Right kidney (tissue), 9 donors: ENCODE measurements around the gene WDR19.
A peak's percentile ranks its signal among the peaks of the same experiment; 100 is the strongest.
"Not testable (repeated sequence)": the region's sequence is repeated elsewhere in the genome, so short reads cannot be mapped to it uniquely, and the experiment has no call there.

Experiments used
- DNase-seq: peaks from one replicate; pipeline ENCODE4 v3.0.0-alpha.2; 2016
- long read RNA-seq, 8 donors: transcript quantifications; one replicate each; lab custom pipeline, GENCODE V29; 2026

WDR19 gene
- long read RNA-seq, donor 1, full-length matches to known transcripts = 8 of 15 reads
- long read RNA-seq, donor 1, partial matches to known transcripts = 7 of 15 reads
- long read RNA-seq, donor 1, other reads (novel, unspliced or antisense) = 0 of 15 reads
- long read RNA-seq, donor 2, full-length matches to known transcripts = 3 of 9 reads
- long read RNA-seq, donor 2, partial matches to known transcripts = 6 of 9 reads
- long read RNA-seq, donor 2, other reads (novel, unspliced or antisense) = 0 of 9 reads
- long read RNA-seq, donor 3, partial matches to known transcripts = 0 of 4 reads
- long read RNA-seq, donor 3, other reads (novel, unspliced or antisense) = 0 of 4 reads
- long read RNA-seq, donor 4, full-length matches to known transcripts = 5 of 17 reads
- long read RNA-seq, donor 4, partial matches to known transcripts = 12 of 17 reads
- long read RNA-seq, donor 4, other reads (novel, unspliced or antisense) = 0 of 17 reads
- long read RNA-seq, donor 5, full-length matches to known transcripts = 6 of 6 reads
- long read RNA-seq, donor 5, partial matches to known transcripts = 0 of 6 reads
- long read RNA-seq, donor 5, other reads (novel, unspliced or antisense) = 0 of 6 reads
- long read RNA-seq, donor 6, partial matches to known transcripts = 5 of 9 reads
- long read RNA-seq, donor 6, other reads (novel, unspliced or antisense) = 0 of 9 reads
- long read RNA-seq, donor 7, full-length matches to known transcripts = 3 of 8 reads
- long read RNA-seq, donor 7, partial matches to known transcripts = 5 of 8 reads
- long read RNA-seq, donor 7, other reads (novel, unspliced or antisense) = 0 of 8 reads
- long read RNA-seq, donor 8, full-length matches to known transcripts = 2 of 2 reads
- long read RNA-seq, donor 8, partial matches to known transcripts = 0 of 2 reads
- long read RNA-seq, donor 8, other reads (novel, unspliced or antisense) = 0 of 2 reads

DNA sequence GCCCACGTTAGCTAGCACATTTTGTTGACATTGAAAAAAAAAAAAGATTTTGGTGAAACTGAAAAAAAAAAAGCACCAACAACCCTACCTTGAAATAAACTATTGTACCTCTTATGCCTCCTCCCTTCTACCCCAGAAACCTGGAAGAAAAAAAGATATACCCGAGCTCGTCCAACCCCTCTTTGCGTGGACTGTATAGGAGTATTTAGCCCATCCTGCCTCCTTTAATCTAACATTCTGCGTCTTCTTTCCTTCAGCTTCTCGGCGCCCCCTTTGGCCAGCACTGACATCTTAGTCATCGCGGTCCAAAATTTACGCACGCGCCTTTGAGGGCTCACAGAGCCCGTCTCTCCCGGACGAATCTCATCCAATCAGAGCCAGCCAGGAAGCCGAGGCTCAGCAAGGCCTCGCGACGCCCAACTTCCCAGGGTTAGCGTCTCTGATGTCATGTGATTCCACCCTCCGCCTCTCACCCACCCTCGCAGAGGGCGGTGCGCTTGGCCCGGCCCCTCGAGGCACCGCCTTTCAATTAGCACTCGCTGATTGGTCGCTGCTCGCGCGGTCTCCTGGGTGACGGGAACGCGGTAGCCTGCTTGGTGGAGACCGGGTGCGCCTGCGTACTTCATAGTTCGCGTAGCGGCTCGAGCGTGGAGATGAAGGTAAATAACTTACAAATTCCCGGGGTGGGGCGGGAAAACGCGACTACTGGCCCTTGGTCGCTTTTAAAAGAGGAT is at the start of gene WDR19:
WDR19 (plus strand) TSS at position 625 of the 734 bp plus-strand sequence; CDS start at position 654, 29 bp downstream.
- peak; percentile 83 for DNase-seq

DNA sequence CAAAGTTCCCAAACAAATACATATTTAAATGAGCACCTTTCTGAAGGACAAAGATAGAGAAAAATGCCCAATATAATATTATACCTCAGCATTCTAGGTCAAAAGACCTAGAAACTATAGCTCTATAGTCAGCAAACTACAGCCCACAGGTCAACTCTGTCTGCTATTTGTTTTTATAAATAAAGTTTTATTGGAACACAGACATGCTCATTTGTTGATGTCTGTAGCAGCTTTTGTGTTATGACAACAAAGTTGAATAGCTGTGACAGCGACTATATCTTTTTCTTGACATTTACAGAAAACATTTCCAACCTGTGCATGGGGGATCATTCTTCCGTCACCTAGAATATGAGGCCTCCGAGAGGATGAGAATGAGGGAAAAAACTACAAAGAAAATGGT is 48.7 kb upstream of the WDR19 start:
- no peak for DNase-seq

DNA sequence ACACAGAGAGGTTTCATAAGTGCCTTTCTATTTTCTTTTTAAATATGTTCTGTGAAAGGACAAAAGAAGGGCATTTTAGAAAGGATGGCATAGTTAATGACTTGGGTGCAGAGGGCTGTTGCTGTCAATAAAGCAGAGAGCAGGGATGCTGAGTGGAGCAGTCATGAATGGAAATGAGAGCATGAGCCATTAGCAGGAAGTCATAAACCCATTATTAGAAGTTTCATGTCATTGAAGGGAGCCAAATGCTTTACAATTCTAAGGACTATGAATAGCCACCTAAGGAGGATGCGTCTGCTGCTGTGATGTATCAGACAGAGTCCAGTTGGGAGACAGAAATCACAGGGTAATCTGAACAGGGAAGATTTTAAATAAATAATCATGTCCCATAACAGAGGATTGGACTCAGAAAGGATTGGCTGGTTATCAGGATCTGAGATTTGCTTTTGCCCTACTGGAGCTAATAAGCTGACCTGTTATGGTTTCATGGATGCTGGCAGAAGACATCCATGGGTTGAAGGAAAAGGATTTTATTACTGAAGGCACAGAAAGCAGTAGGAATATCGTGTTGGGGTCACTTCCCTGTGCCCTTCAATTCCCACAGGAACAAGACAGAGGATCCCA is 47.5 kb upstream of the WDR19 start:
- DNase-seq = no peak

DNA sequence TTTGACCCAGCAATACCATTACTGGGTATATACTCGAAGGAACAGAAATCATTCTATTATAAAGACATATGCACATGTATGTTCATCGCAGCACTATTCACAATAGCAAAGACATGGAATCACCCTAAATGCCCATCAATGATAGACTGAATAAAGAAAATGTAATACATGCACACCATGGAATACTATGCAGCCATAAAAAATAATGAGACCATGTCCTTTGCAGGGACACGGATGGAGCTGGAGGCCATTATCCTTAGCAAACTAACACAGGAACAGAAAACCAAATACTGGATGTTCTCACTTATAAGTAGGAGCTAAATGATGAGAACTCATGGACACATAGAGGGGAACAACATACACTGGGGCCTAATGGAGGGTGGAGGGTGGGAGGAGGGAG is 44.1 kb upstream of the WDR19 start:
- DNase-seq = not testable (repeated sequence)

DNA sequence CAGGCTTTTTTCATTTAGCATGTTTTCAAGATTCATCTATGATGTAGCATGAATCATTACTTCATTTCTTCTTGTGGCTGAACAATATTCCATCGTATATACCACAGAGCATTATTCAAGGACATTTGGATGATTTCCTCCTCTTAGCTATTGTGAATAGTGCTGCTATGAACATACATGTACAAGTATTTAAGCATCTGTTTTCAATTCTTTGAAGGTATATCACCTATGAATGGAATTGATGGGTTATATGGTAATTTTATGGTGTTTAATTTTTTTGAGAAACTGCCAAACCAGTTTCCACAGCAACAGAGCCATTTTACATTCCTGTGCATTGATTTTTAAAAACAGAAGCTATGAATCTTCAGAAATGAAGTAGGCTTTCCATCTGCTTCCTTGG is 36.1 kb upstream of the WDR19 start:
- no peak for DNase-seq

DNA sequence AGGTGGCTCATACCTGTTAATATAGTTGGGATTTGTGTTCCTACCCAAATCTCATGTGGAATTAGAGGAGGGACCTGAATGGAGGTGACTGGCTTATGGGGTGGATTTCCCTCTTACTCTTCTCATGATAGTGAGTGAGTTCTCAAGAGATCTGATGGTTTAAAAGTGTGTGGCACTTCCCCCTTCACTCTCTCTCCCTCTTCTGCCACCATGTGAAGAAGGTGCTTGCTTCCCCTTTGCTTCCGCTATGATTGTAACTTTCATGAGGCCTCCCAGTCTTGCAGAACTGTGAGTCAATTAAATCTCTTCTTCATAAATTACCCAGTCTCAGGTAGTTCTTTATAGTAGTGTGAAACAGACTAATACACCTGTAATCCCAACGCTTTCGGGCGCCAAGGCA is 28.3 kb upstream of the WDR19 start:
- DNase-seq = no peak

DNA sequence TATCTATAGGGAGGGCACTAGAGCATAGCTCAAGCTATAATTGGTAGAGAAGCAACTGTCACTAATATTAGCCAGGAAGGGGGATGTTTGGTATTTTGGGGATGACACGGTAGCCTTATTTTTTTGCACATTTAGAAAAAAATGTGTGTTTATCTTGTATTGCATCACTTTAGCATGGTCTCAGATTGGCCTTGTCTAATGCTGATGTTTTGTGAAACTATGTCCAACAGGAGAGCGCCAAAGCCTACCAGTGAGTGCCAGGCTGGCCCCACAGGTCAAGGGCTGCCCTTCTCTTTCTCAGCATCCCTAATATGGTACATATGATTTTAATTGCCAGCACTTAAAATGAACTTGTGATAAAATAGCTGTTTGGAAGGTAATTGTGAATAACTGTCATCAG is 24.8 kb upstream of the WDR19 start:
- no peak for DNase-seq

DNA sequence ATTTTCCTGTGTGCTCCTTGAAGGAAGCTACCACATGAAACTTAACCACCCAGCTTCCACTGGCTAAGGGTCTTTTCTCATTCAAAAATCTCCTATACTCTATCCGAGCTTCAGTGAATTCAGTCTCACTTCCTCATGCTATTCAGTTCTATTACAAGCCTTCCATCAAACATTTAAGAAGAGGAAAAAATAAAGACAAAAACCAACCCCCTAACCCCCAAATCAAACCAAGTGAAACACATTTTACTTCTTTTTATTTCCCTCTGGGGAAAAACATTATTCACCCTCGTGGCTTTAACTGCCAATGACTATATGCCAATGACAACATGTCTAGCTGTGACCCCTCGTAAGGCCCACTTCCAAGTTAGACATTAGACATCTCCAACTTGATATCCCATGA is 16.2 kb upstream of the WDR19 start:
- DNase-seq = no peak

DNA sequence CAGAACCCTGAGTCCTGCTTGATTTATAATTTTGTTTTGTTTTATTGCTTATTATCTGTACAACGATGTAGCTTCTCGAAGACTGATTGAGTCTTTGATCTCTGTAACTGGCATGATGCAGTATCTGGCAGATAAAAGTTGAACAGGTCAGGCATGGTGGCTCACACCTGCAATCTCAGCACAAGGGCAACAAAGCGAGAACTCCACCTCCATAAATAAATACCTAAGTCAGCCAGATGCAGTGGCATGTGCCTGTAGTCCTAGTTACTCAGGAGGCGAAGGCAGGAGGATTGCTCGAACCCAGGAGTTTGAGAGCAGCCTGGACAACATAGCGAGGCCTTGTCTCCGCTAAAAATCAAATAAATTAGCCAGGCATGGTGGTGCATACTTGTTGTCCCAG is 15.7 kb upstream of the WDR19 start:
- DNase-seq = no peak

DNA sequence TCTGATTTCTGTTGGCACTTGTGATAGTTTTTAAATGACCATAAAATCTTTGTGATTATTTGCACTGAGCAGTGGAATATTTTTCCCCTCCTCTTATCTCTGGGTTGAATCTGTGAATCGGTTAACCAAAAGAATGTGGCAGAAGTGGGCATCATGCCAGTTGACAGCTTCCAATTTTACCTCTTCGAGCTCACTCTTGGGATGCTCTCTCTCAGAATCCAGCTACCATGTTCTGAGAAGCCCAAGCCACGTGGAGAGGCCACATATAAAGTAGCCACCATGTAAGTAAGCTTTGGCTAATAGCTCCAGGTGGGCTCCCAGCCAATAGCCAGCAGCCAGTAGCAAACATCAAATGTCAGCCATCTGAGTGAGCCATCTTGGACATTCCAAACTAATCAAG is 12.9 kb upstream of the WDR19 start:
- no peak for DNase-seq

DNA sequence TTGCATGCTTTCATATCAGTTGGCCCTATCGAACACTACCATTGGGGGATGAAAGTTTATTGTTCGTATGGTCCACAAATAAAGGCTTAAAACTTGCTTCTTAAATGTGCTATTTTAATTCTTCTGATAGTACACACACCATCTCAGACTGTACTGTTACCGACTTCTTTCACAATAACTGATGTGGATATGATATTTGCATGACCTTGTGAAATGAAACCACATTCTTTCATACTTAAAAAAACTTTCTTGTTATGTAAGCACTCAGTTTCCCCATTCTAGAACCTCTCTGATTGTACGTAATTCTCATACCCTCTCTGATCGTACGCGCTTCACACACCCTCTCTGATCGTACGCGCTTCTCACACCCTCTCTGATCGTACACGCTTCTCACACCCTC is 12.0 kb upstream of the WDR19 start:
- no peak for DNase-seq

DNA sequence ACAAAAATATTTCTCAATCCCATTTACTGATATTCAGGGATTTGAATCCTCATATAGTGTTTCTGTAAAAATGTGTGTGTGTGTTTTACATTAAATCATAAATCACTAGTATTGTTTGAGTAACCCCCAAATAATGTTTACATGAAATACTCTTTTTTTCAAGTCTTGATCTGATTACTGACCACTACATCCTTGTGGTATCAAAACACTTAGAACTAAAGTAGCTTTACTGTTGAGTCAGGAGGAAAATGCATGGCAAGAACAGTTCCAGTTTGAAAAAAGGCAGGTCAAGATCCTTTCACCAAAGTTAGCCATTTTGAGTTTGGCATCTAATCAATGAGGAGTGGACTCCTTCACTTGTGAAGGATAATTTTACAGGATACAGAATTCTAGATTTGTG is 3.6 kb upstream of the WDR19 start:
- DNase-seq = no peak

DNA sequence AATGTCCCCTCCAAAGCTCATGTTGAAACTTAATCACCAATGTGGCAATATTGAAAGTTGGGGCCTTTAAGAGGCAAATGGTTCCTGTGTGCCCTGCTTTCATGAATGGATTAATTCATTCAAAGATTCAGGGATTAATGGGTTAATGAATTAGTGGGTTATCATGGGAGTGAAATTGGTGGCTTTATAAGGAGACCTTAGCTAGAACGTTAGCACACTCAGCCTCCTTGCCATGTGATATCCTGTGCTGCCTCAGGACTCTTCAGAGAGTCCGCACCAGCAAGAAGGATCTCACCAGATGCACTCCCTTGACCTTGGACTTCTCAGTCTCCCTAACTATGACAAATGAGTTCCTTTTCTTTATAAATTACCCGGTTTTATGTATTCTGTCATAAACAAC is 2.6 kb upstream of the WDR19 start:
- DNase-seq = no peak

DNA sequence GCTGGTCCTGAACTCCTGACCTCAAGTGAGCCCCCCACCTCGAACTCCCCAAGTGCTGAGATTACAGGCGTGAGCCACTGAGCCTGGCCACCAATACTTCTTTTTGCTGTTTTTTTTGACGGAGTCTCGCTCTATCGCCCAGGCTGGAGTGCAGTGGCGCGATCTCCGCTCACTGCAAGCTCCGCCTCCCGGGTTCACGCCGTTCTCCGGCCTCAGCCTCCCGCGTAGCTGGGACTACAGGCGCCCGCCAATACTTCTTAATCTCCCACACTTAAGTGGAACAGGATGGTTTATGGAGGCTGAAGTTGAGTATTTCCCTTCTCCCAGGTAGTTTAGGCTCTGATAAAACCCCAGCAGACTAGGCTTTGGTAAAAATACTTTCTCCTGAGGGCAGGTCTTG is 1.7 kb upstream of the WDR19 start:
- not testable (repeated sequence) for DNase-seq

DNA sequence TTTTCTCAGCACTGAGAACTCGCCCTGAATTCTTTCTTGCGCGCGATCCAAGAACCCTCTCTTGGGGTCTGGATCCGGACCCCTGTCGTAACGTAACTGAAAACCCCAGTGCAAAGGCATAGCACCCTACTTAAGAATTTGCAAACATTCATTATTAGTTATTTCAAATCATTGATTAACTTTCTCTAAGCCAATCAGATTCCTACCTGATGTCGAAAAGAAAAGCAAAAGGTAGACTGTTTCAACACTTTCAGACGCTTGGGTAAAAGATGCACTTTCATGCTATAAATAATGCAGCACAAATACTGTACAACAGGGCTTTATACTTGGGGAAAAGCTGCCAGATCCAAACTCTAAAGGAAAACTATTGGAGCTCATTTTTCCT is 817 bp upstream of the WDR19 start:
- no peak for DNase-seq

DNA sequence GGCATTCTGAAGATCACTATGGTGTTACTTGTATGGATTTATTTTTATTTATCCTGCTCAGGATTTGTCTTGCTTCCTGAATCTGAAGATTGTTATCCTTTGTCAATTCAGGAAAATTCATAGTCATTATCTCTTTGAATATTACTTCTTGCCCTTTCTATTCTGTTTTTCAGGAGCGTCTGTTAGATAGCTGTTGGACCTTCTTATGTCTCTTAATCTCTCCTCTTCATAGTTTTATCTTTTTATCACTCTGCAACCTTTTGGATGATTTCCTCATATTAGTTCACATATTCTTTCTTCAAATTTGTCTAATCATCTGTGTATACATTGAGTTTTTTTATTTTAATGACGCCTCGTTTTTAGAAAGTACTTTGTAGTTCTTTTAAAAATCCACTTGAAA is 19.6 kb downstream of the WDR19 start:
- DNase-seq = no peak

DNA sequence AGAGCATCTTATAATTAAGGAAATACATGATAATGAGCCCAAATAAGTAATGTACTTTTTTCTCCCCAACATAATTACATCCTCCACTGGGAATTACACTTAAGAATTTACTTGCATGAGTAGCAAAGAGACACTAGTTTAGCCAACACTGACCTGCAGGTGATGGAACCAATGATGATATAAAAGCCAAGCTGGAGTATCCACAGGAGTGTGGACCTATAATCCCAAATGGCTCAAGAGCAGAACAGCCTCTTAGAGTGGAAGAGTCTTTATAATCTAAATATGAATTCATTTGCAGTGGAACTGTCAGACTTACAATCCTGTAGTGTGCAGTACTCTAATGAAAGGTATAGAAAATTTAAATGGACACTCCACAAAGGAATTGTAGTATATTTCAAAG is 22.2 kb downstream of the WDR19 start:
- DNase-seq = no peak

DNA sequence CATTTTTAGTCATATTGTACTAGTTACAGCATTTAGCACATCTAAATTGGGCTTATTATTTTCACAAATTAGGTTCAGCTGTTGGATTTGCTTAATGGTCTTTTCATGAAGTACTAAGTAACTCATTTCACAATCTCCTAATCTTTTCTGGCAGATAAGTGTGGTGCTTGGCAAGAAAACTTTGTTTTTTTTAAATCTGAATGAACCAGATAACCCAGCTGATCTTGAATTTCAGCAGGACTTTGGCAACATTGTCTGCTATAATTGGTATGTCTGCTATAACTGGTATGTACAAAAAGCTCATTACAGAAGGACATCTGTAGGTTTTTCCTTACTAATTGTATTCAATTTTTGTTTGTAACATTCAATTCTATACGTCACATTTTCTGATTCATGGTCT is 22.7 kb downstream of the WDR19 start:
- DNase-seq = no peak

DNA sequence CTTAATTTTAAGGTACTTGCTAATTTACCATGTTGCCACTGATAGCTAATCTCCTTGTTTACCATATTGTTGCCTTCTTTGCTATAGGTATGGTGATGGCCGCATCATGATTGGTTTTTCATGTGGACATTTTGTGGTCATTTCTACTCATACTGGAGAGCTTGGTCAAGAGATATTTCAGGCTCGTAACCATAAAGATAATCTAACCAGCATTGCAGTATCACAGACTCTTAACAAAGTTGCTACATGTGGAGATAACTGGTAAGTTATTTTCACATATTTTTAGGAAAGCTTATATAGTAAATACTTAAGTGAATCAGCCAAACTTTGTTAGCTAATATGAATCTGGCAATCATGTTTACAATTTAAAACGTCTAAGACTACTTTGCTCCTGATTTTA is 23.1 kb downstream of the WDR19 start:
- no peak for DNase-seq

DNA sequence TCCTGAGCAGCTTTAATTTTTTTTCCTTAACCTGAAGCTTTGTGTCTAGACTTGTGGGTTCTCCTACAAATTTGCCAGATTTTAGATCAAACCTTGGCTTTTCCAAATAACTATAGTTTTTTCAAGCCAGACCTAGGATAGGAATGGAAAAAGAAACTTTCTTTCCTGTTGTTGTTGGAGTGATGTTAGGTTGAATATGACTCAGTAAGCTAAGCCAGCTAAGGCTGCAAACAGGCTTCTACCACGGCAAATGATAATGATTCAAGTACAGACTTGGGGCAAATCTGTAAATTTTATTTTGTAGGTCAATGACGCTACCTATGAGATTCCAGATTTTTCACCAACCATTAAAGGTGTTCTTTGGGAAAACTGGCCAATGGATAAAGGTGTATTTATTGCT is 45.6 kb downstream of the WDR19 start:
- no peak for DNase-seq

DNA sequence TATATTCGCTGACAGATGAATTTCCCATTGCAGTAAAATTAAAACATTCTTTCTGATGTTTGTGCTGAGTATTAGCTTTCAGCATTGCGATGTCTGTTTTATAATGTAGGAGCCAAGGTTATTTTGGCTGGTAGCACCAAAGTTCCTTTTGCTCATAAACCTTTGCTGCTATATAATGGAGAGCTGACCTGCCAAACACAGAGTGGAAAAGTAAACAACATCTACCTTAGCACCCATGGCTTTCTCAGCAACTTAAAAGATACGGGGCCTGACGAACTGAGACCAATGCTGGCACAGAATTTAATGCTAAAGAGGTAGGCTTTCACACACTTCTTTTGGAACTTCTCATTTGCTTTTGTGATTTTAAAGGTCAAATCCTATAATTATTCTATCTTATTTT is 46.0 kb downstream of the WDR19 start:
- DNase-seq = no peak

DNA sequence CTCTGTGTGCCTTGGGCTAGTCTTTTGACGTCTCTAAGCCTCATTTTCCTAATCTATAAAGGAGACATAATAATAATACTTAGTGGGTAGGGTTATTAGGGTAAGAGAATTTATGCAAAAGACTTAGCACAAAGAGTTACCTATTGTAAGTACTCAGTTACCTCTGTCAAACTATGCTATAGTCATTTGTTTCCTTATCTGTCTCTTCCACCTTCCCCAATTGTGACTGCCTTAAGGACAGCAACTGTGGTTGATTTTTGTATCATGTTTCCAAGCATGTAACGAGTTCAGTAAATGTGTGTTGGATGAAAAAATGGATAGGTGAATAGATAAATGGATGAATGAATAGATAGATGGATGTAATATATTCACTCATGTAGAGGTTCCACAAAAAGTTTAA is 48.1 kb downstream of the WDR19 start:
- DNase-seq = no peak
